Fibroblast of mammary gland (primary cell): ENCODE measurements around the gene PSEN2.
A peak's percentile ranks its signal among the peaks of the same experiment; 100 is the strongest.

Experiments used
- DNase-seq: peaks from one replicate; pipeline ENCODE4 v3.0.0-alpha.2; 2010; ENCODE audit warnings: low read depth
- H3K4me3 ChIP-seq: 2 replicates; pipeline ENCODE4 v1.5.1; 2011; ENCODE audit warnings: low read depth, mild to moderate bottlenecking, low read length, moderate library complexity; ENCODE audit not compliant: control insufficient read depth
- TF ChIP-seq, protein P1 (sequence below): conservative IDR thresholded peaks from 2 replicates; pipeline ENCODE4 v1.5.1; 2011; ENCODE audit warnings: low read depth, low read length, inconsistent platforms; ENCODE audit not compliant: control insufficient read depth, insufficient read depth

The PSEN2 gene

DNA sequence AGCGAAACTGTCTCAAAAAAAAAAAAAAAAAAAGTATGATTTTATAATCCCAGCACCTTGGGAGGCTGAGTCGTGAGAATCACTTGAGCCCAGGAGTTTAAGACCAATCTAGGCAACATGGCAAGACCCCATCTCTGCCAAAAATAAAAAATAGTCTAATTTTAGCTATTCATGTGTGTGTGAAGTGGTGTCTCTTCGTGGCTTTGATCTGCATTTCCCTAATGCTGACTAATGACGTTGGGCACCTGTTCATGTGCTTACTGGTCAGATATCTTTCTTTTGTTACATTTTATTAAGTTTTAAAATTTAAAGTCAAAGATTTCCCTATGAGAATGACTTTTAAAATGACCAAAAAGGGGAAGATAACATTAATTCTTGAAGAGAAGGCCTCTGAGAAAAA is 31.0 kb downstream of the PSEN2 start:
- TF ChIP-seq, protein P1, sequence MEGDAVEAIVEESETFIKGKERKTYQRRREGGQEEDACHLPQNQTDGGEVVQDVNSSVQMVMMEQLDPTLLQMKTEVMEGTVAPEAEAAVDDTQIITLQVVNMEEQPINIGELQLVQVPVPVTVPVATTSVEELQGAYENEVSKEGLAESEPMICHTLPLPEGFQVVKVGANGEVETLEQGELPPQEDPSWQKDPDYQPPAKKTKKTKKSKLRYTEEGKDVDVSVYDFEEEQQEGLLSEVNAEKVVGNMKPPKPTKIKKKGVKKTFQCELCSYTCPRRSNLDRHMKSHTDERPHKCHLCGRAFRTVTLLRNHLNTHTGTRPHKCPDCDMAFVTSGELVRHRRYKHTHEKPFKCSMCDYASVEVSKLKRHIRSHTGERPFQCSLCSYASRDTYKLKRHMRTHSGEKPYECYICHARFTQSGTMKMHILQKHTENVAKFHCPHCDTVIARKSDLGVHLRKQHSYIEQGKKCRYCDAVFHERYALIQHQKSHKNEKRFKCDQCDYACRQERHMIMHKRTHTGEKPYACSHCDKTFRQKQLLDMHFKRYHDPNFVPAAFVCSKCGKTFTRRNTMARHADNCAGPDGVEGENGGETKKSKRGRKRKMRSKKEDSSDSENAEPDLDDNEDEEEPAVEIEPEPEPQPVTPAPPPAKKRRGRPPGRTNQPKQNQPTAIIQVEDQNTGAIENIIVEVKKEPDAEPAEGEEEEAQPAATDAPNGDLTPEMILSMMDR = no peak
- DNase-seq = no peak
- H3K4me3 ChIP-seq = no peak overlapping the region

DNA sequence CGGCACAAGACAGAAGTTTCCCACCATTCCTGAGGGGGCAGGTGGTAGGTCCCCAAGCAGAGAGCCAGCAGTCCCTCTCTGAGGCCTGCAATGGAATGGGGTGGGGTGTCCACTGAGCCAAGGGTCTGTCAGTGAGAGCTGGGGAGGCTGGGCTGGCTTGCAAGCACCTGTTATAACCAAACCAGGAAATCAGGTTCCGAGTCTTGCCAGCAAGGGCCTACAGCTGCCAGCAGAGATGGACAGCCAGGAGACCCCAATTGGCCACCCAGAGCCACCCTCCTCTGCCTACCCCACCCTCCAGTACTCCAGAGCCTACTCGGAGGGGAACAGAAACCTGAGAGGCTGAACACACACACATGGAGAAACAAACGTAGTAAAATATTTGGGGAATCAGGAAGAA is 32.2 kb downstream of the PSEN2 start:
- DNase-seq = no peak
- TF ChIP-seq, protein P1 = no peak
- no peak overlapping the region for H3K4me3 ChIP-seq

DNA sequence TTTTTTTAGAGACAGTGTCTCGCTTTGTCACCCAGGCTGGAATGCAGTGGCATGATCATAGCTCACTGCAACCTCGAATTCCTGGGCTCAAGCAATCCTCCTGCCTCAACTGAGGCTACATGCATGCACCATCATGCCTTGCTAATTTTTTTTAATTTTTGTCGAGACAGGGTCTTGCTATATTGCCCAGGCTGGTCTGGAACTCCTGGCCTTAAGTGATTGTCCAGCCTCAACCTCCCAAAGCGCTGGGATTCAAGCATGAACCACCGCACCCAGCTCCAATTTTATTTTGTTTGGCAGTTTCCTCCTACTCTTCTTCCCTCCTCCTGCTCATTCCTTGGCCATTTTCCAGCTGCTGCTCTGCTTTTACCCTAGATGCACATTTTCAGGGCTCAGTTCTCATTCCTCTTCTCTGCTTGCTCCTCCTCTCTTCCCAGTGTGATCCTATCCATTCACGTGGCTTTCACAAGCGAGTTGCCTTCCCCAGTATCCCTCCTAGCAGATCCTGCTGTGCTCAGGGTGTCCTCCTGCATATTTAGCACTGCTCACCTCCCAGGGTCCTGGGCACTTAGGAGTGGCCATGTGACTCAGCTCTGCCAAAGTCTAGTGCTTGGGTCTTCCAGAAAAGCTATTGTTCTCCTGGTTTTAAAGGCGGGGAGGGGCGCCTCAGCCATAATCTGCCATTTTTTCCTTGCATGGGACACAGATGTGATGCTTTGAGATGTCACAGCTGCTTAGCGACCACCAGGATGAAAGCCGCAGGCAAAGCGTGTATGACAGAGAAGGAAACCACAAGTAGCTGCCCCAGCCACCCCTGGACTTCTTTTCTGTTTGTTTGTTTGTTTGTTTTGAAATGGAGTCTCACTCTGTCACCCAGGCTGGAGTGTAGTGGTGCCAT is 33.7 kb downstream of the PSEN2 start:
- H3K4me3 ChIP-seq = no peak overlapping the region
- peak; percentile 74 for DNase-seq
- TF ChIP-seq, protein P1 = no peak

DNA sequence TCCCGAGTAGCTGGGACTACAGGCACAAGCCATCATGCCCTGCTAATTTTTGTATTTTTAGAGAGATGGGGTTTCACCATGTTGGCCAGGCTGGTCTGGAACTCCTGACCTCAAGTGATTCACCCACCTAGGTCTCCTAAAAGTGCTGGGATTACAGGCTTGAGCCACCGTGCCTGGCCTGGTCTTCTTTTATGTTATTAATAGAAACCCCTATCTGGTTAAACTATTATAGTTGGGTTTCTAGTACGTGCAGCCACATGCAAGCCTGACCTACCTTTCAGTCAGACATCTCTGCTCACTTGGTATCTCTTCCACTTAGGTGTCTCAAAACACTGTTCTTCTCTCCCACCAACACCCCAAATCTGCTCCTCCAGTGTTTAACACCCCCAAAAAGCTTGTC is 34.4 kb downstream of the PSEN2 start:
- TF ChIP-seq, protein P1 = no peak
- no peak for DNase-seq
- no peak overlapping the region for H3K4me3 ChIP-seq

DNA sequence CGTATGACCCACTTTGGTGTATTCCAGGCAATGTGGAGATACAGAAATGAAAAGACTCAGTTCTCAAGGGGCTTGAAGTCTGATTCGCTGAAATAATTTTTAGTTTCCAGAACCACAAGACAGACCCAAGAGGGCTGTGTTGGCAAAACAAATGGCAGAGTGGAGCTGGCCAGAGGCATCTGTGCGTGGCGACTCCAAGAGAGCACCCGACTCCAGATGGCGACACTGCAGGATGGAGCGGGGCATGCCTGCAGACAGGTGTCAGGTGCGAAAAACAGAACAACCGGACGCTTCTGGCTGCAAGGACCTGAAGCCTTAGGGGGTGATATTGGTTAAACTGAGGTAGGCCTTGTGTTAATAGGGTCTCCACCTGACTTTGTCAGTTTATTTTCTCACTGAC is 38.0 kb downstream of the PSEN2 start:
- TF ChIP-seq, protein P1 = no peak
- DNase-seq = no peak

DNA sequence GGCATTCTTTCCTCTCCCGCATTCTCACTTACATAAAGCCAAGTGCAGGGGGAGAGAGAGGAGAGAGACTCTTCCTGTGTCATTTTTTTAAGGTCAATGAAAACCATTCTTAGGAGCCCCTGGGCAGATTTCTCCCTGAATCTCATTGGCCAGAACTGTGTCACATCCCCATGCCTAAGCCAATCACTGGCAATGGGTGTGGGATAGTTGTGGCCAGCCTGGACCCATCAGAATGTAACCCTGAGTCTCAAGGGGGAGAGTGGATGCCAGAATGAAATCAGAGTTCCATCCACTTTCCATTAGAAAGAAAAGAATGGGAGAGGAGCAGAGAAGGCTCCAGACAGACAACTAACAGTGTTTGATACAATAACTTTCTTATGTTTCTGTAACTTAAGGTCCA is 38.5 kb downstream of the PSEN2 start:
- TF ChIP-seq, protein P1 = no peak
- no peak overlapping the region for H3K4me3 ChIP-seq
- DNase-seq = peak; percentile 6

More for the DNA sequence above, 38.0 kb downstream of the PSEN2 start:
- no peak overlapping the region for H3K4me3 ChIP-seq
